Sigmoid colon (tissue), 7 donors: ENCODE measurements around the gene RGR. TPM values are rescaled to one million over a fixed set of nuclear protein-coding genes. Genes with fewer than 3 reads are reported as not detected.
"Not testable (repeated sequence)": the region's sequence is repeated elsewhere in the genome, so short reads cannot be mapped to it uniquely, and the experiment has no call there.

Source experiments
- DNase-seq: peaks from one replicate; pipeline ENCODE4 v3.0.0-alpha.2; 2019
- H3K27ac ChIP-seq, 4 donors: fragments of 200-600 bp; sonication (generic); one replicate each; pipeline ENCODE4 v1.5.1; 2016 to 2019; ENCODE audit warnings: mild to moderate bottlenecking in 1 of 4
- H3K27me3 ChIP-seq, 3 donors: fragments of 200-600 bp; sonication (generic); one replicate each; pipeline ENCODE4 v1.5.1; 2019; ENCODE audit warnings: mild to moderate bottlenecking in 1 of 3
- H3K36me3 ChIP-seq, 4 donors: fragments of 200-600 bp; sonication (generic); one replicate each; pipeline ENCODE4 v1.5.1; 2016 to 2019
- H3K4me1 ChIP-seq, 4 donors: fragments of 200-600 bp; sonication (generic); one replicate each; pipeline ENCODE4 v1.5.1; 2017 to 2019
- H3K4me3 ChIP-seq, 4 donors: fragments of 200-600 bp; sonication (generic); one replicate each; pipeline ENCODE4 v1.5.1; 2017 to 2019; ENCODE audit warnings: mild to moderate bottlenecking in 2 of 4, moderate library complexity in 1 of 4
- H3K9me3 ChIP-seq, 4 donors: fragments of 200-600 bp in 3 of 4; sonication (generic) in 3 of 4; one replicate each; pipeline versions ENCODE4 v1.5.1 to v1.6.1; 2013 to 2019
- CTCF ChIP-seq, 4 experiments: fragments of 450-650 bp in 3 of 4; fragments of 200-600 bp in 1 of 4; IDR thresholded peaks; one replicate each; pipeline ENCODE4 v1.5.1; 2016 to 2019; ENCODE audit warnings: antibody characterized with exemption in 4 of 4, mild to moderate bottlenecking in 3 of 4, moderate library complexity in 2 of 4
- EP300 ChIP-seq, 4 donors: sonication (generic); formaldehyde crosslinking; IDR thresholded peaks; one replicate each; pipeline ENCODE4 v1.6.1; 2017; ENCODE audit warnings: antibody characterized with exemption in 4 of 4
- POLR2A ChIP-seq, 2 donors: fragments of 450-650 bp; IDR thresholded peaks; one replicate each; pipeline ENCODE4 v1.6.1; 2016; ENCODE audit warnings: antibody characterized with exemption in 2 of 2, mild to moderate bottlenecking in 2 of 2, moderate library complexity in 2 of 2
- POLR2AphosphoS5 ChIP-seq, 4 donors: sonication (generic); formaldehyde crosslinking; IDR thresholded peaks; one replicate each; pipeline ENCODE4 v1.6.1; 2017; ENCODE audit warnings: antibody characterized with exemption in 4 of 4
- WGBS, 2 donors: extraction: QIAGEN DNeasy Blood & Tissue Kit; methylation state at CpG; one replicate each; pipeline ENCODE4 v1.1.7; 2013; 5-methylcytosine and 5-hydroxymethylcytosine counted together
- intact Hi-C: fragments of 100-400 bp; cut with DNase I; formaldehyde crosslinking; loops from one replicate; pipeline ENCODE4 v1.15.1; 2023
- polyA plus RNA-seq, 3 donors: library from polyadenylated mRNA; stranded (reverse); fragments of 200-250 nt; gene quantifications; one replicate each; pipeline ENCODE4 v1.2.3, GENCODE V29; 2013
- total RNA-seq, 4 donors: library from RNA; depleted of rRNA; stranded (reverse); fragments of >200 nt; gene quantifications; one replicate each; pipeline ENCODE4 v1.1.0, GENCODE V29; 2016
- donor health status: healthy with polysubstance abuse.
- donor health status: Bipolar disorder and iron deficiency.
- donor health status: healthy.

The RGR gene
- total and polyA plus RNA-seq, 7 donors: 0.82 to 3.6 (median 1.4) TPM; not detected in 4

GRCh38 chr10:84269773-84270172 is 24.9 kb downstream of the RGR start:
- Histone ChIP-seq H3K4me1 (no peaks in the 10 kb centered on the region), H3K4me3 (no peak overlapping the region), H3K27me3 (peaks cover 0 to 12% (median 0%) of the 10 kb centered on the region in 3 donors), H3K27ac (no peak overlapping the region), H3K36me3 (no peaks in the 10 kb centered on the region), H3K9me3 (no peaks in the 10 kb centered on the region)
- 48 to 65% methylated on average over 2 of the region's 2 CpGs for WGBS, 2 donors
- intact Hi-C loops: loop anchor here (10.0 kb wide), 1 partner anchor 105 kb away; no protein-coding TSS in a partner anchor
- TF ChIP-seq EP300 (IDR thresholded peaks at IDR 0.05) (no peak), POLR2A (IDR thresholded peaks at IDR 0.05) (no peak), CTCF (IDR thresholded peaks at IDR 0.05) (no peak), POLR2AphosphoS5 (IDR thresholded peaks at IDR 0.05) (no peak)
- no peak for DNase-seq

GRCh38 chr10:84270708-84271107 is 25.9 kb downstream of the RGR start:
- Histone ChIP-seq H3K4me1 (no peaks in the 10 kb centered on the region), H3K36me3 (no peaks in the 10 kb centered on the region), H3K27ac (no peak overlapping the region), H3K4me3 (no peak overlapping the region), H3K27me3 (peaks cover 0 to 3% (median 0%) of the 10 kb centered on the region in 3 donors), H3K9me3 (no peaks in the 10 kb centered on the region)
- DNase-seq: no peak
- 8 to 30% methylated on average over 1 of the region's 1 CpG for WGBS, 2 donors
- TF ChIP-seq CTCF (IDR thresholded peaks at IDR 0.05): no peak
- TF ChIP-seq EP300 (IDR thresholded peaks at IDR 0.05): no peak
- TF ChIP-seq POLR2AphosphoS5 (IDR thresholded peaks at IDR 0.05): no peak
- TF ChIP-seq POLR2A (IDR thresholded peaks at IDR 0.05): no peak
- intact Hi-C loops: no loop called here

GRCh38 chr10:84279876-84280475 is 35.1 kb downstream of the RGR start:
- H3K4me1 ChIP-seq, DNase-seq, H3K9me3 ChIP-seq, H3K36me3 ChIP-seq, H3K27ac ChIP-seq, intact Hi-C loops, H3K4me3 ChIP-seq, H3K27me3 ChIP-seq: not testable (repeated sequence)
- 78 to 79% methylated on average over 30 of the region's 31 CpGs for WGBS, 2 donors

GRCh38 chr10:84286695-84287094 is 41.8 kb downstream of the RGR start:
- DNase-seq: no peak
- Histone ChIP-seq H3K4me1 (no peaks in the 10 kb centered on the region), H3K4me3 (no peak overlapping the region), H3K9me3 (no peaks in the 10 kb centered on the region), H3K36me3 (no peaks in the 10 kb centered on the region), H3K27ac (no peak overlapping the region), H3K27me3 (no peaks in the 10 kb centered on the region)
- no peak for TF ChIP-seq POLR2A (IDR thresholded peaks at IDR 0.05)
- intact Hi-C loops: no loop called here

- no peaks in the 10 kb centered on the region for H3K4me1 ChIP-seq
- H3K27me3 ChIP-seq: no peaks in the 10 kb centered on the region
- H3K27ac ChIP-seq: no peak overlapping the region
- 89 to 96% methylated on average over 1 of the region's 1 CpG for whole genome bisulfite sequencing, 2 donors
- intact Hi-C loops: no loop called here
- TF ChIP-seq EP300 (IDR thresholded peaks at IDR 0.05) (no peak), CTCF (IDR thresholded peaks at IDR 0.05) (no peak)
- H3K36me3 ChIP-seq: no peaks in the 10 kb centered on the region
- H3K9me3 ChIP-seq: no peaks in the 10 kb centered on the region
- no peak for DNase-seq
- no peak overlapping the region for H3K4me3 ChIP-seq
Measured at GRCh38 chr10:84288151-84288550, 43.3 kb downstream of the RGR start.

- no peak for TF ChIP-seq POLR2A (IDR thresholded peaks at IDR 0.05)
- TF ChIP-seq POLR2AphosphoS5 (IDR thresholded peaks at IDR 0.05): no peak
- TF ChIP-seq EP300 (IDR thresholded peaks at IDR 0.05): no peak
- no peak for TF ChIP-seq CTCF (IDR thresholded peaks at IDR 0.05)
Measured at GRCh38 chr10:84289521-84290200, 44.8 kb downstream of the RGR start.

More at GRCh38 chr10:84289521-84290200, 44.8 kb downstream of the RGR start:
- H3K27me3 ChIP-seq: no peaks in the 10 kb centered on the region
- H3K4me1 ChIP-seq: no peaks in the 10 kb centered on the region
- intact Hi-C loops: no loop called here
- 81 to 84% methylated on average over 1 of the region's 1 CpG for WGBS, 2 donors
- no peaks in the 10 kb centered on the region for H3K36me3 ChIP-seq
- DNase-seq: no peak
- no peak overlapping the region for H3K27ac ChIP-seq
- H3K4me3 ChIP-seq: no peak overlapping the region
- no peaks in the 10 kb centered on the region for H3K9me3 ChIP-seq
